Testis (tissue), 3 donors: ENCODE data around the gene KLHL4. TPM values are rescaled to one million over a fixed set of nuclear protein-coding genes. Genes with fewer than 3 reads are reported as not detected.
"Not testable (repeated sequence)": the region's sequence is repeated elsewhere in the genome, so short reads cannot be mapped to it uniquely, and the experiment has no call there.

ENCODE experiments used
- DNase-seq: peaks from one replicate; pipeline ENCODE4 v3.0.0-alpha.2; 2019
- H3K27ac ChIP-seq, 2 donors: fragments of 200-600 bp; sonication (generic); one replicate each; pipeline ENCODE4 v1.5.1; 2019
- H3K27me3 ChIP-seq: fragments of 200-600 bp; sonication (generic); one replicate; pipeline ENCODE4 v1.5.1; 2019
- H3K36me3 ChIP-seq: fragments of 200-600 bp; sonication (generic); one replicate; pipeline ENCODE4 v1.5.1; 2017; ENCODE audit warnings: low read depth; ENCODE audit errors: missing control alignments
- H3K4me1 ChIP-seq: fragments of 200-600 bp; sonication (generic); one replicate; pipeline ENCODE4 v1.5.1; 2019
- H3K4me3 ChIP-seq, 2 donors: fragments of 200-600 bp; sonication (generic); one replicate each; pipeline ENCODE4 v1.5.1; 2017 to 2019
- H3K9me3 ChIP-seq: fragments of 200-600 bp; sonication (generic); one replicate; pipeline ENCODE4 v1.5.1; 2017
- POLR2A ChIP-seq: fragments of 450-650 bp; IDR thresholded peaks from one replicate; pipeline ENCODE4 v1.6.1; 2017; ENCODE audit warnings: antibody characterized with exemption, mild to moderate bottlenecking, moderate library complexity
- WGBS, 2 donors: methylation state at CpG; one replicate each; pipeline ENCODE4 v1.1.5; 2018; 5-methylcytosine and 5-hydroxymethylcytosine counted together
- intact Hi-C: fragments of 100-400 bp; cut with DNase I; formaldehyde crosslinking; loops from one replicate; pipeline ENCODE4 v1.15.1; 2023; ENCODE audit warnings: low total_unique reads
- polyA plus RNA-seq: library from polyadenylated mRNA; stranded (reverse); fragments of 350-450 nt; fragmentation: Illumina TruSeq; extraction: RNeasy Lipid Tissue Mini Kit (QIAGEN cat#74804); gene quantifications from one replicate; pipeline ENCODE4 v1.2.3, GENCODE V29; 2014; ENCODE audit warnings: low read depth, low replicate concordance; ENCODE audit not compliant: insufficient read depth
- total RNA-seq, 2 donors: library from RNA; depleted of rRNA; stranded (reverse); fragments of >200 nt; gene quantifications; one replicate each; pipeline ENCODE4 v1.2.3, GENCODE V29; 2016
- TF ChIP-seq, protein P1 (sequence below), 3 experiments: fragments of 450-650 bp in 2 of 3; fragments of 200-600 bp in 1 of 3; sonication (generic) in 1 of 3; IDR thresholded peaks; one replicate each; pipeline ENCODE4 v1.5.1; 2016 to 2019; ENCODE audit warnings: antibody characterized with exemption in 3 of 3, mild to moderate bottlenecking in 2 of 3, moderate library complexity in 1 of 3

KLHL4 gene
- total and polyA plus RNA-seq, 3 donors from 2014 or later, result 11.7 to 40.8 (median 26.1) TPM

DNA sequence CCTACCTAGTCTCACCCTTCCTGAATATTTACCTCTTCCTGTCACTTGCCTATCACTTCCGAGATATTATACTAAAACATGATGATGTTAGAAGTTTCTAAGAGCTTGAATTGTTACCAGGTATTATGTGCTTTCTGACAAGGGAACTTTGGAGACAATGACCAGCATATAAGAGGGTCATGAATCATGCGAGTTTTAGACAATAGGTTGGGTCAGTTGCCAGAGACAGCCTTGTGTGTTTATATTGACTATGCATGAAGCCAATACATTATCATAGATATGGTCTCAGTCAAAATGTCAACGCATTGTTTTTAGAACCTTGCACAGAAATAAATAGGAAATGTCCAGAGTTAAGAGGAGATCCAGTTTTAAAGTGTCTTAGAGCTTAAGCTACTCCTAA is 116.8 kb downstream of the KLHL4 start:
- Histone ChIP-seq H3K27me3 (no peaks in the 10 kb centered on the region), H3K27ac (no peak overlapping the region), H3K36me3 (no peaks in the 10 kb centered on the region), H3K9me3 (no peaks in the 10 kb centered on the region), H3K4me1 (no peaks in the 10 kb centered on the region), H3K4me3 (no peak overlapping the region)
- TF ChIP-seq, protein P1, sequence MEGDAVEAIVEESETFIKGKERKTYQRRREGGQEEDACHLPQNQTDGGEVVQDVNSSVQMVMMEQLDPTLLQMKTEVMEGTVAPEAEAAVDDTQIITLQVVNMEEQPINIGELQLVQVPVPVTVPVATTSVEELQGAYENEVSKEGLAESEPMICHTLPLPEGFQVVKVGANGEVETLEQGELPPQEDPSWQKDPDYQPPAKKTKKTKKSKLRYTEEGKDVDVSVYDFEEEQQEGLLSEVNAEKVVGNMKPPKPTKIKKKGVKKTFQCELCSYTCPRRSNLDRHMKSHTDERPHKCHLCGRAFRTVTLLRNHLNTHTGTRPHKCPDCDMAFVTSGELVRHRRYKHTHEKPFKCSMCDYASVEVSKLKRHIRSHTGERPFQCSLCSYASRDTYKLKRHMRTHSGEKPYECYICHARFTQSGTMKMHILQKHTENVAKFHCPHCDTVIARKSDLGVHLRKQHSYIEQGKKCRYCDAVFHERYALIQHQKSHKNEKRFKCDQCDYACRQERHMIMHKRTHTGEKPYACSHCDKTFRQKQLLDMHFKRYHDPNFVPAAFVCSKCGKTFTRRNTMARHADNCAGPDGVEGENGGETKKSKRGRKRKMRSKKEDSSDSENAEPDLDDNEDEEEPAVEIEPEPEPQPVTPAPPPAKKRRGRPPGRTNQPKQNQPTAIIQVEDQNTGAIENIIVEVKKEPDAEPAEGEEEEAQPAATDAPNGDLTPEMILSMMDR (IDR thresholded peaks at IDR 0.05), result no peak
- 87 to 91% methylated on average over 3 of the region's 3 CpGs for WGBS, 2 donors
- intact Hi-C loops, result no loop called here
- no peak for DNase-seq

DNA sequence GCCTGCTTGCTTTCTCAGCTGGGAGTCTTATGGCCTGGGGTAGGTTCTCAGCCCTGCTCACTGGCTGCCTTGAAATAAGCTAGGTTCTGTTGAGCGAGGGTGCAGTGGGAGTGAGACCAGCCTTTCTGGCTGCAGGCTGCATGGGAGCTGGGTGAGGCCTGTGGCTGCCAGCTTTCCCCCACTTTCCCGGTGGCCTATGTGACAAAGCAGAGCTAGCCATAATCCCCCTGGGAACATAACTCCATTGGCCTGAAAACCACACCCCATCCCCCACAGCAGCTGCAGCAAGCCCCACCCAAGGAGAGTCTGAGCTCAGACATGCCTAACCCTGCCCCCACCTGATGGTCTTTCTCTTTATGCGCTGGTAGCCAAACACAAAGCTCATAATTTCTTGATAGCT is 118.9 kb downstream of the KLHL4 start:
- TF ChIP-seq, protein P1 (IDR thresholded peaks at IDR 0.05), result no peak
- no peak for TF ChIP-seq POLR2A
- H3K4me1 ChIP-seq, result no peaks in the 10 kb centered on the region
- no peaks in the 10 kb centered on the region for H3K27me3 ChIP-seq
- no peaks in the 10 kb centered on the region for H3K36me3 ChIP-seq
- no peak for DNase-seq
- no peak overlapping the region for H3K4me3 ChIP-seq
- no peaks in the 10 kb centered on the region for H3K9me3 ChIP-seq
- 91% methylated on average over 2 of the region's 3 CpGs; no CpG with 5 or more reads in 1 of the 2 donors for WGBS, 2 donors
- intact Hi-C loops, result no loop called here
- H3K27ac ChIP-seq, result no peak overlapping the region

DNA sequence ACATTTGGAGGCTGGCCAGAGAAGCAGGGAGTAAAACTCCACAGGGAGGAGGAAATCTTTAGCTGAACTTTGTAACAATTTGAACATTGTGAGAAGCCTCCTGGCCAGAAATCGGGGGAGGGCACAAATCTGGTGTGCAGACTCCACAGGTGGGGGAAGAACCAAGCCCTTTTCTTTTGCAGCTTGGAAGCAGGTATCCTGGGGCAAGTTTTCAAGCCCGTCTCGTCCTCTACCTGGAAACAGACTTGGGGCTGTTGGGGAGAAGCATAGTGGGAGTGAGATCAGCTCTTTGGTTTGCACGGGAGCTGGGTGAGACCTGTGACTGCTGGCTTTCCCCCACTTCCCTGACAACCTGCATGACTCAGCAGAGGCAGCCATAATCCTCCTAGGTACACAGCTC is 123.8 kb downstream of the KLHL4 start:
- H3K27me3 ChIP-seq, H3K4me1 ChIP-seq, H3K36me3 ChIP-seq, H3K4me3 ChIP-seq, intact Hi-C loops, H3K9me3 ChIP-seq, H3K27ac ChIP-seq: not testable (repeated sequence)
- DNase-seq, result peak; percentile 66
- 75 to 90% methylated on average over 3 of the region's 4 CpGs for WGBS, 2 donors

DNA sequence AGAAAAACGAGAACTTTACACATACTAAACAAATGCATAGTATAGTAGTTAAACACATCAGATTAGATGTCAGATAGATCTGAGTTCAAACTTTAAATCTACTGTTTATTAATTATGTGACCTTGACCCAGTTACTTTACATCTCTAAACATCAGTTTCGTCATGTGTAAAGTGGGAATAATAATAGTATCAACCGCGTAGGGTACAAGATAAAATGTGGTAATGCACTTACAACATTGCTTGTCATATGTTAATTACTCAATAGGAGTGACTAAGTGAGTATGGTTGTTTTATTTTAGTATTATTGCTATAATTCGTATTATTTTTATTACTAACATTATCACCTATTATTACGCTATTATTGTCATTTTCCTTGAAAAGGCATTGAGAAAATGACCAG is 144.2 kb downstream of the KLHL4 start:
- no peaks in the 10 kb centered on the region for H3K4me1 ChIP-seq
- H3K27me3 ChIP-seq, result no peaks in the 10 kb centered on the region
- no peak overlapping the region for H3K27ac ChIP-seq
- no peak for DNase-seq
- H3K4me3 ChIP-seq, result no peak overlapping the region
- TF ChIP-seq, protein P1 (IDR thresholded peaks at IDR 0.05), result no peak
- H3K36me3 ChIP-seq, result no peaks in the 10 kb centered on the region
- 59 to 64% methylated on average over 6 of the region's 6 CpGs for WGBS, 2 donors
- intact Hi-C loops, result no loop called here
- no peaks in the 10 kb centered on the region for H3K9me3 ChIP-seq

DNA sequence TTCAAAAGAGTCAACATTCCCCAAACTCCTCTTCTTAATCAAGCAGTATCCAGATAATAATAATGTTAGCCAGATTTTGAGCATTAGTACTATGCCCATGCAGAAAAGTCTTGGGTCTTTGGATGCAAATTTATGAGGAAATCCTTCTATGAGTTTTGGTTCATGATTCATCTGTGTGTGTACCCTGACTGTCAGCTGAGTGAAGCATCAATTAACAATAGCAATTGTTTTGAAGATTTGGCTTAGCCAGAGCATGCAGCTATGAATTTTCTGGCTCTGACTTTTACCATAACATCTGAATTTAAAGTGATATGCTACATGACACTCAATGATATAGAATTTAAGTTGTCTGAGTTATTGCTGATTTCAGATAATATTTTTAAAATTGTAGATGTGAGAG is 145.8 kb downstream of the KLHL4 start:
- no peaks in the 10 kb centered on the region for H3K27me3 ChIP-seq
- no peaks in the 10 kb centered on the region for H3K4me1 ChIP-seq
- H3K9me3 ChIP-seq, result no peaks in the 10 kb centered on the region
- H3K4me3 ChIP-seq, result no peak overlapping the region
- H3K36me3 ChIP-seq, result no peaks in the 10 kb centered on the region
- no peak for DNase-seq
- H3K27ac ChIP-seq, result no peak overlapping the region
- TF ChIP-seq, protein P1 (IDR thresholded peaks at IDR 0.05), result no peak
- no peak for TF ChIP-seq POLR2A
- intact Hi-C loops, result no loop called here
